Measurements from ENCODE around the gene BAX. TPM values are rescaled to one million over a fixed set of nuclear protein-coding genes. Genes with fewer than 3 reads are reported as not detected.

Gene BAX
- total and polyA plus RNA-seq, 9 of the 15 experiments (the other 6 are each of a cell fraction or from before 2014, with no cell fraction given): 3.2 to 95.4 (median 44.5) TPM

DNA sequence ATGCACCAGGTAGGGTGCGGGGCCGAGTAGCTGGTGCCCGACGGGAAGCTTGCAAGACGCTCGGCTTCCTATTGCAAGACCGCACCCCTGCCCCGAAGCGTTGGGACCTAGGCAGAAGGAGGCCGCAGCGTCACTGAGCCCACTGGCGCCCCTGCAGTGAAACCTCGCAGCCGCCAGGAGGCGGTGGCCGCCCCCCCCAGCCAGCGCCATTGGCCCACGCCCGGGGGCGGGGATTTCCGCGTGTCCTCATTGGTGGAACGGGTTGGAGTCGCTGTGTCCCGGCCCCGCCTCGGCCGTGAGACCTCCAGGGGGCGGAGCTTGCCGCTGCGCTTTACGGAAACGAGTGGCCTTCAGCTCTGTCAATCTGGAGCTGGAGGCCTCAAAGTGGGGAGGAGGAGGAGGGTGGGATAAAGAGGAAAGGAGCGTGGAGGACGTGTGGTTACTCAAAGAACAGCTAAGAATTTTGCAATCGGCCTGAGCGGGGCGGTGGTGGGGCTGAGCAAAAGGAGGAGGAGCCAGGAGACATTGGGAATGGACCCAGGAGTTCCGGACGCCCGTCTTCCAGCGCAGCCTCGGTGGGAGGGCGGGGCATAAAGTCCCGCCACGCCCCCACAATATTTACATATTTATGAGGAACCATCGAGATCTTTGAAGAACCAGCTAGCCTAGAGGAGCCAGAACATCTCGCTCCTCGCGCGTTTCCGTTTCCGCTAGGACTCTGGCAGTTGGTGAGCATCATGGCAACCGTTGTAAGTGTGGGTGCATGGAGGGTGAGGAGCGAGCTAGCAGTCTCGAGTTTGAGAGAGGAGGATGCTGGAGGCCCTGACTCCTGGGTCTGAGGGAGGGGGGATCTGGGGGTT is 38.7 kb downstream of the BAX start, which contains the start of the genes GYS1 and RUVBL2 (continued):
- TF ChIP-seq CEBPG (CRISPR knock-in tag; IDR thresholded peaks at IDR 0.05) (peak; percentile 49), CEBPG (tag; conservative IDR thresholded peaks at IDR 0.05 in 1 of 2, IDR thresholded peaks at IDR 0.05 in 1 of 2) (no peak), FOXA1 (IDR thresholded peaks at IDR 0.05; ENCODE audit: borderline replicate concordance) (no peak), ZNF217 (CRISPR knock-in tag; IDR thresholded peaks at IDR 0.05) (no peak), KDM1A (IDR thresholded peaks at IDR 0.05) (no peak), HNRNPH1 (optimal IDR thresholded peaks at IDR 0.05; ENCODE audit: low read depth, low read length) (no peak), NBN (IDR thresholded peaks at IDR 0.05; ENCODE audit: low read depth) (peak; percentile 8; the same call in 1 of the 2 replicates), PHTF2 (CRISPR knock-in tag; IDR thresholded peaks at IDR 0.05) (no peak), ZNF707 (CRISPR knock-in tag; conservative IDR thresholded peaks at IDR 0.05) (no peak), BRCA1 (IDR thresholded peaks at IDR 0.05) (no peak), BRCA1 (CRISPR knock-in tag; IDR thresholded peaks at IDR 0.05) (no peak), HDAC8 (tag; IDR thresholded peaks at IDR 0.05) (no peak), RFX7 (CRISPR knock-in tag; IDR thresholded peaks at IDR 0.05) (no peak), SRSF1 (IDR thresholded peaks at IDR 0.05; ENCODE audit: low read depth, low read length) (no peak)
- TF ChIP-seq, protein P1, sequence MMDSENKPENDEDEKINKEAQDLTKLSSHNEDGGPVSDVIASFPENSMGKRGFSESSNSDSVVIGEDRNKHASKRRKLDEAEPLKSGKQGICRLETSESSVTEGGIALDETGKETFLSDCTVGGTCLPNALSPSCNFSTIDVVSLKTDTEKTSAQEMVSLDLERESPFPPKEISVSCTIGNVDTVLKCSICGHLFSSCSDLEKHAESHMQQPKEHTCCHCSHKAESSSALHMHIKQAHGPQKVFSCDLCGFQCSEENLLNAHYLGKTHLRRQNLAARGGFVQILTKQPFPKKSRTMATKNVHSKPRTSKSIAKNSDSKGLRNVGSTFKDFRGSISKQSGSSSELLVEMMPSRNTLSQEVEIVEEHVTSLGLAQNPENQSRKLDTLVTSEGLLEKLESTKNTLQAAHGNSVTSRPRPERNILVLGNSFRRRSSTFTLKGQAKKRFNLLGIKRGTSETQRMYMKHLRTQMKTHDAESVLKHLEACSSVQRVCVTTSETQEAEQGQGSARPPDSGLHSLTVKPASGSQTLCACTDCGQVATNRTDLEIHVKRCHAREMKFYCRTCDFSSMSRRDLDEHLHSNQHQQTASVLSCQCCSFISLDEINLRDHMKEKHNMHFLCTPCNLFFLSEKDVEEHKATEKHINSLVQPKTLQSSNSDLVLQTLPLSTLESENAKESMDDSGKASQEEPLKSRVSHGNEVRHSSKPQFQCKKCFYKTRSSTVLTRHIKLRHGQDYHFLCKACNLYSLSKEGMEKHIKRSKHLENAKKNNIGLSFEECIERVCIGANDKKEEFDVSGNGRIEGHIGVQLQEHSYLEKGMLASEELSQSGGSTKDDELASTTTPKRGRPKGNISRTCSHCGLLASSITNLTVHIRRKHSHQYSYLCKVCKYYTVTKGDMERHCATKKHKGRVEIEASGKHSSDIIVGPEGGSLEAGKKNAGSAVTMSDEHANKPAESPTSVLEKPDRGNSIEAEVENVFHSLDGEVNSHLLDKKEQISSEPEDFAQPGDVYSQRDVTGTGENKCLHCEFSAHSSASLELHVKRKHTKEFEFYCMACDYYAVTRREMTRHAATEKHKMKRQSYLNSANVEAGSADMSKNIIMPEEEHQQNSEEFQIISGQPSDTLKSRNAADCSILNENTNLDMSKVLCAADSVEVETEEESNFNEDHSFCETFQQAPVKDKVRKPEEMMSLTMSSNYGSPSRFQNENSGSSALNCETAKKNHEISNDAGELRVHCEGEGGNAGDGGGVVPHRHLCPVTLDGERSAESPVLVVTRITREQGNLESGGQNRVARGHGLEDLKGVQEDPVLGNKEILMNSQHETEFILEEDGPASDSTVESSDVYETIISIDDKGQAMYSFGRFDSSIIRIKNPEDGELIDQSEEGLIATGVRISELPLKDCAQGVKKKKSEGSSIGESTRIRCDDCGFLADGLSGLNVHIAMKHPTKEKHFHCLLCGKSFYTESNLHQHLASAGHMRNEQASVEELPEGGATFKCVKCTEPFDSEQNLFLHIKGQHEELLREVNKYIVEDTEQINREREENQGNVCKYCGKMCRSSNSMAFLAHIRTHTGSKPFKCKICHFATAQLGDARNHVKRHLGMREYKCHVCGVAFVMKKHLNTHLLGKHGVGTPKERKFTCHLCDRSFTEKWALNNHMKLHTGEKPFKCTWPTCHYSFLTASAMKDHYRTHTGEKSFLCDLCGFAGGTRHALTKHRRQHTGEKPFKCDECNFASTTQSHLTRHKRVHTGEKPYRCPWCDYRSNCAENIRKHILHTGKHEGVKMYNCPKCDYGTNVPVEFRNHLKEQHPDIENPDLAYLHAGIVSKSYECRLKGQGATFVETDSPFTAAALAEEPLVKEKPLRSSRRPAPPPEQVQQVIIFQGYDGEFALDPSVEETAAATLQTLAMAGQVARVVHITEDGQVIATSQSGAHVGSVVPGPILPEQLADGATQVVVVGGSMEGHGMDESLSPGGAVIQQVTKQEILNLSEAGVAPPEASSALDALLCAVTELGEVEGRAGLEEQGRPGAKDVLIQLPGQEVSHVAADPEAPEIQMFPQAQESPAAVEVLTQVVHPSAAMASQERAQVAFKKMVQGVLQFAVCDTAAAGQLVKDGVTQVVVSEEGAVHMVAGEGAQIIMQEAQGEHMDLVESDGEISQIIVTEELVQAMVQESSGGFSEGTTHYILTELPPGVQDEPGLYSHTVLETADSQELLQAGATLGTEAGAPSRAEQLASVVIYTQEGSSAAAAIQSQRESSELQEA (IDR thresholded peaks at IDR 0.05; ENCODE audit: low read depth): no peak
